Panc1 (cell line): ENCODE results near the gene GFRA1. TPM values are rescaled to one million over a fixed set of nuclear protein-coding genes. Genes with fewer than 3 reads are reported as not detected.
A peak's percentile ranks its signal among the peaks of the same experiment; 100 is the strongest.

Experiments used
- ATAC-seq: fragments of 200-7000 bp; cut with Tn5 transposase; 2 replicates; pipeline ENCODE4 v1.9.1; 2020; ENCODE audit warnings: mild to moderate bottlenecking, moderate library complexity
- BruUV-seq: library from RNA; stranded (reverse); fragments of 400-500 nt; replicated peaks from 2 replicates; lab custom pipeline; 2021; lab: Mats Ljungman, UMichigan
- CTCF ChIA-PET: fragments of 300-600 bp; sonication (Branson Sonifier 250); formaldehyde crosslinking; loops from one replicate; lab custom pipeline; 2022; ENCODE audit warnings: antibody characterized with exemption; lab: Charles Lee
- POLR2A ChIA-PET: fragments of 300-600 bp; sonication (Branson Sonifier 250); formaldehyde crosslinking; loops from one replicate; lab custom pipeline; 2022; ENCODE audit warnings: antibody characterized with exemption; lab: Charles Lee
- DNase-seq: peaks from one replicate; pipeline ENCODE4 v3.0.0-alpha.2; 2010; ENCODE audit warnings: low read depth, low spot score
- H3K27ac ChIP-seq: 2 replicates; pipeline ENCODE4 v1.5.1; 2011; ENCODE audit warnings: mild to moderate bottlenecking, low read length, inconsistent platforms
- H3K27me3 ChIP-seq: fragments of 200-500 bp; sonication (Bioruptor generic); 2 replicates; pipeline ENCODE4 v1.6.0; 2014; ENCODE audit warnings: low read length, inconsistent platforms; ENCODE audit not compliant: control insufficient read depth, insufficient read depth
- H3K36me3 ChIP-seq: fragments of 200-500 bp; sonication (Bioruptor generic); 2 replicates; pipeline ENCODE4 v1.5.1; 2014; ENCODE audit warnings: inconsistent platforms, mild to moderate bottlenecking, low read length, moderate library complexity; ENCODE audit not compliant: control insufficient read depth, insufficient read depth
- H3K4me1 ChIP-seq: 2 replicates; pipeline ENCODE4 v1.5.1; 2011; ENCODE audit warnings: inconsistent platforms, mild to moderate bottlenecking, low read length, moderate library complexity; ENCODE audit not compliant: control insufficient read depth, insufficient read depth
- H3K4me3 ChIP-seq, 2 experiments: 2 replicates each; pipeline ENCODE4 v1.5.1; 2011 to 2012; ENCODE audit warnings: low read depth in 2 of 2, low read length in 2 of 2, mild to moderate bottlenecking in 2 of 2, inconsistent platforms in 1 of 2, moderate library complexity in 1 of 2
- H3K9me3 ChIP-seq: fragments of 200-500 bp; sonication (Bioruptor generic); 2 replicates; pipeline ENCODE4 v1.5.1; 2014; ENCODE audit warnings: low read depth, mild to moderate bottlenecking, inconsistent platforms, low read length, moderate library complexity; ENCODE audit not compliant: control insufficient read depth, insufficient read depth
- CTCF ChIP-seq: fragments of 450-650 bp; IDR thresholded peaks from 2 replicates; pipeline ENCODE4 v1.5.1; 2017; ENCODE audit warnings: mild to moderate bottlenecking
- POLR2AphosphoS5 ChIP-seq: IDR thresholded peaks from 2 replicates; pipeline ENCODE4 v1.6.1; 2012; ENCODE audit warnings: mild to moderate bottlenecking, low read depth, low read length, moderate library complexity
- REST ChIP-seq, 2 experiments: IDR thresholded peaks; 2 replicates each; pipeline ENCODE4 v1.6.1; 2011 to 2012; ENCODE audit warnings: low read depth in 2 of 2, control low read depth in 1 of 2, low read length in 1 of 2, mild to moderate bottlenecking in 1 of 2, moderate library complexity in 1 of 2; ENCODE audit not compliant: insufficient read depth in 1 of 2
- SIN3A ChIP-seq: IDR thresholded peaks from 2 replicates; pipeline ENCODE4 v1.6.1; 2012; ENCODE audit warnings: low read depth, mild to moderate bottlenecking, low read length, moderate library complexity, borderline replicate concordance; ENCODE audit not compliant: insufficient read depth
- TCF7L2 ChIP-seq: IDR thresholded peaks from 2 replicates; pipeline ENCODE4 v1.6.1; 2011; ENCODE audit warnings: mild to moderate bottlenecking, low read depth, low read length, inconsistent platforms
- in situ Hi-C: cut with HindIII; loops from 2 replicates; pipeline ENCODE4 v1.10.0; 2016; ENCODE audit warnings: low sequenced_read_pairs, low pct_unique_long_range_greater_than_20kb
- intact Hi-C: fragments of 100-400 bp; cut with micrococcal nuclease; formaldehyde crosslinking; loops from one replicate; pipeline ENCODE4 v1.10.0; 2022; ENCODE audit not compliant: unreplicated experiment
- total RNA-seq: library from RNA; stranded (reverse); gene quantifications from one replicate; pipeline ENCODE4 v1.2.1, GENCODE V29; 2021; ENCODE audit not compliant: unreplicated experiment

The GFRA1 gene
- total RNA-seq, 1 experiment from 2014 or later: 0.10 TPM

- intact Hi-C loops: loop anchor here (1.0 to 10.0 kb wide), 5 partner anchors 489 to 1113 kb away; no protein-coding TSS in a partner anchor
- no TSS peak for BruUV-seq
- TF ChIP-seq SIN3A (no peak), CTCF (peak; percentile 84)
- in situ Hi-C loops: no loop called here
- no peak overlapping the region for H3K4me3 ChIP-seq
- ChIA-PET POLR2A (no interaction called here), CTCF (interaction anchor here (0.6 to 1.2 kb wide), 2 partner anchors 856 to 883 kb away, joined by 3 to 4 read pairs; no protein-coding TSS in a partner anchor)
- no peaks in the 10 kb centered on the region for H3K4me1 ChIP-seq
- H3K27ac ChIP-seq: no peak overlapping the region
- H3K9me3 ChIP-seq: no peaks in the 10 kb centered on the region
- peak; percentile 13 for DNase-seq
- ATAC-seq: peak; percentile 72; the same call in 1 of the 2 replicates
- no peaks in the 10 kb centered on the region for H3K36me3 ChIP-seq
- H3K27me3 ChIP-seq: no peaks in the 10 kb centered on the region; the same call in 1 of the 2 replicates
These were observed 15.0 kb upstream of the GFRA1 start for GRCh38 chr10:116287906-116288501.

GRCh38 chr10:116286626-116287200 is 13.7 kb upstream of the GFRA1 start:
- DNase-seq (no peak), ATAC-seq (no peak)
- intact Hi-C loops: loop anchor here (5.0 to 10.0 kb wide), 3 partner anchors 854 to 1112 kb away; no protein-coding TSS in a partner anchor
- TF ChIP-seq REST (IDR thresholded peaks at IDR 0.05; ENCODE audit: insufficient read depth in 1 of 2, low read depth in 2 of 2, low read length in 1 of 2): no peak
- TF ChIP-seq SIN3A: no peak
- no peak for TF ChIP-seq POLR2AphosphoS5
- no peak for TF ChIP-seq CTCF
- no peak for TF ChIP-seq TCF7L2
- CTCF ChIA-PET: interaction anchor here (0.6 kb wide), 1 partner anchor 95 kb away, joined by 3 read pairs; no protein-coding TSS in a partner anchor
- H3K4me3 ChIP-seq: no peak overlapping the region
- no peaks in the 10 kb centered on the region for H3K9me3 ChIP-seq
- POLR2A ChIA-PET: no interaction called here
- in situ Hi-C loops: no loop called here
- BruUV-seq: no TSS peak
- no peaks in the 10 kb centered on the region; the same call in 1 of the 2 replicates for H3K27me3 ChIP-seq
- no peaks in the 10 kb centered on the region for H3K36me3 ChIP-seq
- no peak overlapping the region for H3K27ac ChIP-seq
- H3K4me1 ChIP-seq: no peaks in the 10 kb centered on the region
